ENCODE measurements around the gene BCL6. TPM values are rescaled to one million over a fixed set of nuclear protein-coding genes. Genes with fewer than 3 reads are reported as not detected.
A peak's percentile ranks its signal among the peaks of the same experiment; 100 is the strongest.

BCL6 gene
- total RNA-seq, 1 donor from 2014 or later, result 46.2 TPM

DNA sequence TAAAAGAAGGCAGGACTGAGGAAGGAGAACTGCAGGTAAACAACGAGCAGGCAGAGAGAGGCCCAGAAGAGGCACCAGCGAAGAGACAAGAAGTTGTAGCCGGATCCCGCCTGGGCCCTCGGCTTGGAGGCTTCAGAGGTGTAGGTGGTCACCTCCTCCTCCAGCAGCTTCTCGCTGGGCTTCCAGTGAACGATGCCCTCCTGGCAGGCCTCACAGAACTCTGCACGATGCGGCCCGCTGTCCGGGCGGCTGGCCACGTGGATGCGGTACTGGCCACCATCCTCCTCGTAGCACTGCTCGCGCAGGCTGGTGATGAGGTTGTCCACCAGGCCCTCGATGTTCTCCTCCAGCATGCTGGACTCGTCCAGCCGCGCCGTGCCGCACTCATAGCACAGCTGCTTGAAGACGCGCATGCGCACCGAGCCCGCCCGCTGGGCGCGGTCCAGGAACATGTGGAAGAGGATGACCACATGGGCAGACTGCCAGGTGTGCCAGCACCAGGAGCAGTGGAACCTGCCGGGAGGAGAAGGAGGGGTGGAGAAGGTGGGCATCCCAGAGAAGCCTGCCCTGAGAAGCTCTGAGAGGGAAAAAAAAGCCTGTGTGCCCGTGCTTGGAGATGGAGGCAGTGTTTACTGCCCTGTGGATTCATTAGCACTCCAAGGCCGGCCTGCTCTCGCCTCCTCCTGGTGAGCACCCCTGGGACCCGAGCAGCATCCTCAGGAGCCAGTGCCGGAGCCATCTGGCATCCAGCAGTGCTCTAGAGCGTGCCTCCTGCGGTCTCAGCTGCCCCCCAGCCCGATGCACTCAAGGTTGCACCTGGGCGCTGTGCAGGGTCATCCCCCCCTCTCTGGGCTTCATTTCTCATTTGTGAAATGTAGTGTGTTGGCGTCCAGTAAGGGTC, 46.5 kb downstream of the BCL6 start:
- Histone ChIP-seq H3K27ac (ENCODE audit: low read depth, low read length) (no peak overlapping the region), H3K4me2 (ENCODE audit: low read length) (no peak overlapping the region), H3K4me1 (ENCODE audit: insufficient read depth, low read length) (no peaks in the 10 kb centered on the region), H3K36me3 (ENCODE audit: insufficient read depth, low read length) (no peaks in the 10 kb centered on the region), H3K9ac (ENCODE audit: low read length) (no peak overlapping the region), H3K4me3 (ENCODE audit: insufficient read depth, low read depth, low read length) (no peak overlapping the region), H4K20me1 (ENCODE audit: insufficient read depth, low read length) (no peaks in the 10 kb centered on the region), H3K9me3 (ENCODE audit: insufficient read depth, low read depth, low read length) (no peaks in the 10 kb centered on the region), H2AFZ (ENCODE audit: low read depth, low read length) (no peak overlapping the region), H3K27me3 (ENCODE audit: insufficient read depth, low read length) (peaks cover 17% of the 10 kb centered on the region), H3K79me2 (ENCODE audit: insufficient read depth, low read length) (no peaks in the 10 kb centered on the region)
- peaks cover 10% of the 10 kb centered on the region for H3K9me3 Mint-ChIP-seq (ENCODE audit: unreplicated experiment)
- peaks cover 12% of the 10 kb centered on the region for H3K4me1 Mint-ChIP-seq (ENCODE audit: low read depth, unreplicated experiment)
- H3K4me3 Mint-ChIP-seq (ENCODE audit: unreplicated experiment), result no peak overlapping the region
- DNase-seq (ENCODE audit: low read depth) (no peak), FAIRE-seq (no peak)
- TF ChIP-seq, protein P1, sequence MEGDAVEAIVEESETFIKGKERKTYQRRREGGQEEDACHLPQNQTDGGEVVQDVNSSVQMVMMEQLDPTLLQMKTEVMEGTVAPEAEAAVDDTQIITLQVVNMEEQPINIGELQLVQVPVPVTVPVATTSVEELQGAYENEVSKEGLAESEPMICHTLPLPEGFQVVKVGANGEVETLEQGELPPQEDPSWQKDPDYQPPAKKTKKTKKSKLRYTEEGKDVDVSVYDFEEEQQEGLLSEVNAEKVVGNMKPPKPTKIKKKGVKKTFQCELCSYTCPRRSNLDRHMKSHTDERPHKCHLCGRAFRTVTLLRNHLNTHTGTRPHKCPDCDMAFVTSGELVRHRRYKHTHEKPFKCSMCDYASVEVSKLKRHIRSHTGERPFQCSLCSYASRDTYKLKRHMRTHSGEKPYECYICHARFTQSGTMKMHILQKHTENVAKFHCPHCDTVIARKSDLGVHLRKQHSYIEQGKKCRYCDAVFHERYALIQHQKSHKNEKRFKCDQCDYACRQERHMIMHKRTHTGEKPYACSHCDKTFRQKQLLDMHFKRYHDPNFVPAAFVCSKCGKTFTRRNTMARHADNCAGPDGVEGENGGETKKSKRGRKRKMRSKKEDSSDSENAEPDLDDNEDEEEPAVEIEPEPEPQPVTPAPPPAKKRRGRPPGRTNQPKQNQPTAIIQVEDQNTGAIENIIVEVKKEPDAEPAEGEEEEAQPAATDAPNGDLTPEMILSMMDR (IDR thresholded peaks at IDR 0.05; ENCODE audit: insufficient read depth, low read depth, low read length), result no peak
- no peak for TF ChIP-seq EZH2 (IDR thresholded peaks at IDR 0.05; ENCODE audit: insufficient read depth, low read length)
- no peaks in the 10 kb centered on the region for H3K36me3 Mint-ChIP-seq (ENCODE audit: low read depth, unreplicated experiment)
- peaks cover 41% of the 10 kb centered on the region for H3K27me3 Mint-ChIP-seq (ENCODE audit: low read depth, unreplicated experiment)
- H3K27ac Mint-ChIP-seq (ENCODE audit: unreplicated experiment), result no peak overlapping the region

DNA sequence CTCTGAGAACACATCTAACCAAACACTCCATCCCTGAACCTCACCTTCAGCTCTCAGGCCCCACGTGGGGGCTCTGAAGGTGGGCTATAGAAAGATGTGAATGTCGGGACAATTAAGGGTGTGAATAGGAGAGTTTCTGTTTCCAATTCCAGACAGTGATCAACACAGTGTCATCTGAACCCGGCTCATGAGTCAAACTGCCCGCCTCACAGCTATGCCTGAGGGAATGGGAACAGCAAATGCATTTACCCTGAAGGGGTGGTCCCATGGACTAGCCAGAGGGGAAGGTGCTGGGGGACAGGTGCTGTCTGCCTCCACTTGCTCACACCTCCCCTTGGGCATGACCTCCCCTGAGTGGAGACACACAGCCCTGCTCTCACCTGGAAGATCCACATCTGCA, 49.2 kb downstream of the BCL6 start:
- FAIRE-seq (no peak), DNase-seq (ENCODE audit: low read depth) (no peak)
- Histone ChIP-seq H3K27me3 (ENCODE audit: insufficient read depth, low read length) (peaks cover 20% of the 10 kb centered on the region), H3K9ac (ENCODE audit: low read length) (no peak overlapping the region), H3K36me3 (ENCODE audit: insufficient read depth, low read length) (no peaks in the 10 kb centered on the region), H4K20me1 (ENCODE audit: insufficient read depth, low read length) (no peaks in the 10 kb centered on the region), H3K4me2 (ENCODE audit: low read length) (no peak overlapping the region), H3K4me3 (ENCODE audit: insufficient read depth, low read depth, low read length) (no peak overlapping the region), H3K9me3 (ENCODE audit: insufficient read depth, low read depth, low read length) (no peaks in the 10 kb centered on the region), H2AFZ (ENCODE audit: low read depth, low read length) (no peak overlapping the region), H3K27ac (ENCODE audit: low read depth, low read length) (no peak overlapping the region), H3K79me2 (ENCODE audit: insufficient read depth, low read length) (no peaks in the 10 kb centered on the region), H3K4me1 (ENCODE audit: insufficient read depth, low read length) (no peaks in the 10 kb centered on the region)
- no peak for TF ChIP-seq EZH2 (IDR thresholded peaks at IDR 0.05; ENCODE audit: insufficient read depth, low read length)
- TF ChIP-seq, protein P1 (IDR thresholded peaks at IDR 0.05; ENCODE audit: insufficient read depth, low read depth, low read length), result no peak
- peaks cover 10% of the 10 kb centered on the region for H3K9me3 Mint-ChIP-seq (ENCODE audit: unreplicated experiment)
- no peaks in the 10 kb centered on the region for H3K36me3 Mint-ChIP-seq (ENCODE audit: low read depth, unreplicated experiment)
- H3K27ac Mint-ChIP-seq (ENCODE audit: unreplicated experiment), result no peak overlapping the region
- peaks cover 41% of the 10 kb centered on the region for H3K27me3 Mint-ChIP-seq (ENCODE audit: low read depth, unreplicated experiment)
- H3K4me3 Mint-ChIP-seq (ENCODE audit: unreplicated experiment), result no peak overlapping the region
- peaks cover 12% of the 10 kb centered on the region for H3K4me1 Mint-ChIP-seq (ENCODE audit: low read depth, unreplicated experiment)

DNA sequence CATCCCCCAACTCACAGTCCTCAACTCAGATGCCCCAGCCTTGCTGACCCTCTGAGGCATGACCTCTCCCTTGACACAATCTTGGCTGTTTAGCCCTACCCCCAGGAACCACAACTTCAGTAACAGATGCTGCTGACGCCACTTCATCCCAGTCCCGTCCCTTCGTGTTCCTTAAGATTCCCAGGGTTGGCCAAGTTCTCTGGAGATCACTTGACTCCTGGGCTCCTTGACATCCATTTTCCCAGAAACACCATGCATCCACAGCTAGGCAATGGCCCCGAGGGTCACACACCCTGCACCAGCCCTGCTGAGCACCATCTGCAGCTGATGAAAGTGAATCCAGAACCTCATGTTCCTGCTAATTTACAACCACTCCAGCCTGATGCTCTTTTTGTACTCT, 49.8 kb downstream of the BCL6 start:
- no peaks in the 10 kb centered on the region for H3K36me3 Mint-ChIP-seq (ENCODE audit: low read depth, unreplicated experiment)
- no peak overlapping the region for H2AFZ ChIP-seq (ENCODE audit: low read depth, low read length)
- peaks cover 10% of the 10 kb centered on the region for H3K9me3 Mint-ChIP-seq (ENCODE audit: unreplicated experiment)
- no peak overlapping the region for H3K4me2 ChIP-seq (ENCODE audit: low read length)
- peaks cover 12% of the 10 kb centered on the region for H3K4me1 Mint-ChIP-seq (ENCODE audit: low read depth, unreplicated experiment)
- peaks cover 36% of the 10 kb centered on the region for H3K27me3 Mint-ChIP-seq (ENCODE audit: low read depth, unreplicated experiment)
- no peak for TF ChIP-seq EZH2 (IDR thresholded peaks at IDR 0.05; ENCODE audit: insufficient read depth, low read length)
- TF ChIP-seq, protein P1 (IDR thresholded peaks at IDR 0.05; ENCODE audit: insufficient read depth, low read depth, low read length), result no peak
- no peak overlapping the region for H3K27ac ChIP-seq (ENCODE audit: low read depth, low read length)
- no peaks in the 10 kb centered on the region for H3K4me1 ChIP-seq (ENCODE audit: insufficient read depth, low read length)
- FAIRE-seq (no peak), DNase-seq (ENCODE audit: low read depth) (no peak)
- peak overlapping the region; percentile 71 for H3K27ac Mint-ChIP-seq (ENCODE audit: unreplicated experiment)
- no peak overlapping the region for H3K4me3 Mint-ChIP-seq (ENCODE audit: unreplicated experiment)
- H3K4me3 ChIP-seq (ENCODE audit: insufficient read depth, low read depth, low read length), result no peak overlapping the region
- peaks cover 16% of the 10 kb centered on the region for H3K27me3 ChIP-seq (ENCODE audit: insufficient read depth, low read length)
- no peaks in the 10 kb centered on the region for H3K79me2 ChIP-seq (ENCODE audit: insufficient read depth, low read length)
- no peaks in the 10 kb centered on the region for H3K9me3 ChIP-seq (ENCODE audit: insufficient read depth, low read depth, low read length)
- H3K9ac ChIP-seq (ENCODE audit: low read length), result no peak overlapping the region
- no peaks in the 10 kb centered on the region for H4K20me1 ChIP-seq (ENCODE audit: insufficient read depth, low read length)
- H3K36me3 ChIP-seq (ENCODE audit: insufficient read depth, low read length), result no peaks in the 10 kb centered on the region
